Endothelial cell of umbilical vein (primary cell): ENCODE measurements around the gene KLLN. TPM values are rescaled to one million over a fixed set of nuclear protein-coding genes. Genes with fewer than 3 reads are reported as not detected.

Experiments used
- BruUV-seq: library from RNA; stranded (reverse); fragments of 400-500 nt; replicated peaks from 2 replicates; lab custom pipeline; 2021; lab: Mats Ljungman, UMichigan
- CTCF ChIA-PET: fragments of 300-600, 350-600 bp; sonication (Branson Sonifier 250); formaldehyde crosslinking; loops from one replicate; lab custom pipeline; 2021; ENCODE audit warnings: antibody characterized with exemption, inconsistent platforms; lab: Charles Lee
- POLR2A ChIA-PET: fragments of 300-600, 350-600 bp; sonication (Branson Sonifier 250); formaldehyde crosslinking; loops from one replicate; lab custom pipeline; 2021; ENCODE audit warnings: antibody characterized with exemption, inconsistent platforms; lab: Charles Lee
- DNase-seq: peaks from one replicate; pipeline ENCODE4 v3.0.0-alpha.2; 2011; ENCODE audit warnings: low read depth, low spot score
- FAIRE-seq: peaks from 2 replicates; lab custom pipeline; 2011; peaks lifted over from hg19 to GRCh38; lab: Jason Lieb, UNC
- H2AFZ ChIP-seq: 2 replicates; pipeline ENCODE4 v1.6.0; 2012; ENCODE audit warnings: low read depth, low read length, control low read depth, inconsistent platforms
- H3K27ac ChIP-seq: 2 replicates; pipeline ENCODE4 v1.5.1; 2011; ENCODE audit warnings: low read depth, mild to moderate bottlenecking, control low read depth, low read length, moderate library complexity; ENCODE audit not compliant: insufficient read depth
- H3K27me3 ChIP-seq, 2 experiments: 2 replicates each; pipeline versions ENCODE4 v1.6.0 to v1.6.1; 2011; ENCODE audit warnings: low read length in 2 of 2, mixed read lengths in 1 of 2; ENCODE audit not compliant: control insufficient read depth in 2 of 2, insufficient read depth in 2 of 2
- H3K36me3 ChIP-seq, 2 experiments: 2 replicates in 1 of 2; 3 replicates in 1 of 2; pipeline ENCODE4 v1.5.1; 2011; ENCODE audit warnings: low read length in 2 of 2, mild to moderate bottlenecking in 1 of 2, moderate library complexity in 1 of 2; ENCODE audit not compliant: control insufficient read depth in 2 of 2, insufficient read depth in 2 of 2; ENCODE audit errors: extremely low read depth in 1 of 2
- H3K4me1 ChIP-seq: 3 replicates; pipeline ENCODE4 v1.5.1; 2011; ENCODE audit warnings: mild to moderate bottlenecking, low read length; ENCODE audit not compliant: control insufficient read depth, insufficient read depth; ENCODE audit errors: extremely low read depth
- H3K4me2 ChIP-seq: 2 replicates; pipeline ENCODE4 v1.6.1; 2011; ENCODE audit warnings: low read length, control low read depth, mixed read lengths; ENCODE audit not compliant: insufficient read depth
- H3K4me3 ChIP-seq, 3 experiments: fragments of 200-600 bp in 1 of 3; sonication (generic), shearing (Covaris generic) in 1 of 3; replicated peaks in 1 of 3; 2 replicates each; pipeline ENCODE4 v1.5.1; 2011 to 2016; ENCODE audit warnings: control low read depth in 3 of 3, low read length in 3 of 3, mild to moderate bottlenecking in 2 of 3, inconsistent platforms in 1 of 3, low read depth in 1 of 3, moderate library complexity in 1 of 3; ENCODE audit not compliant: insufficient read depth in 1 of 3
- H3K79me2 ChIP-seq: 2 replicates; pipeline ENCODE4 v1.6.0; 2012; ENCODE audit warnings: low read length, inconsistent platforms; ENCODE audit not compliant: control insufficient read depth, insufficient read depth
- H3K9ac ChIP-seq: replicated peaks from 2 replicates; pipeline ENCODE3; 2011; ENCODE audit warnings: low read length, control low read depth; ENCODE audit not compliant: insufficient read depth; ENCODE audit errors: extremely low read depth
- H3K9me1 ChIP-seq: replicated peaks from 3 replicates; pipeline ENCODE4 v1.6.0; 2011; ENCODE audit warnings: mild to moderate bottlenecking, low read length; ENCODE audit not compliant: control insufficient read depth, insufficient read depth; ENCODE audit errors: extremely low read depth
- H3K9me3 ChIP-seq: replicated peaks from 2 replicates; pipeline ENCODE4 v1.5.1; 2012; ENCODE audit warnings: low read length, inconsistent platforms; ENCODE audit not compliant: control insufficient read depth, insufficient read depth
- H4K20me1 ChIP-seq: replicated peaks from 2 replicates; pipeline ENCODE3; 2011; ENCODE audit warnings: mild to moderate bottlenecking, low read length; ENCODE audit not compliant: control insufficient read depth, insufficient read depth; ENCODE audit errors: extremely low read depth
- CTCF ChIP-seq, 2 donors: IDR thresholded peaks; 1 replicate in 1 of 2; 2 replicates in 1 of 2; pipeline ENCODE4 v1.5.1; 2011; ENCODE audit warnings: low read length in 2 of 2, mild to moderate bottlenecking in 2 of 2, moderate library complexity in 2 of 2, control low read depth in 1 of 2, inconsistent platforms in 1 of 2, low read depth in 1 of 2; ENCODE audit not compliant: insufficient read depth in 1 of 2; ENCODE audit errors: extremely low read depth in 1 of 2
- FOS ChIP-seq: IDR thresholded peaks from 2 replicates; pipeline ENCODE4 v1.6.1; 2011; ENCODE audit warnings: mild to moderate bottlenecking, low read length, moderate library complexity, borderline replicate concordance; ENCODE audit not compliant: insufficient read depth
- JUN ChIP-seq: IDR thresholded peaks from 2 replicates; pipeline ENCODE4 v1.6.1; 2011; ENCODE audit warnings: borderline replicate concordance, low read depth; ENCODE audit not compliant: insufficient read length, insufficient read depth
- MAX ChIP-seq: IDR thresholded peaks from 2 replicates; pipeline ENCODE4 v1.6.1; 2011; ENCODE audit not compliant: insufficient read depth, insufficient read length
- POLR2AphosphoS5 ChIP-seq: IDR thresholded peaks from 2 replicates; pipeline ENCODE4 v1.6.1; 2012; ENCODE audit warnings: low read depth, mild to moderate bottlenecking, control low read depth, low read length, moderate library complexity; ENCODE audit not compliant: insufficient read depth
- dilution Hi-C: fragments of 300-500 bp; cut with MboI; formaldehyde crosslinking; loops from one replicate; pipeline ENCODE4 v1.15.0; 2019; ENCODE audit warnings: low sequenced_read_pairs; ENCODE audit not compliant: extremely low pct_ligation_motif_present
- intact Hi-C: fragments of 100-400 bp; cut with micrococcal nuclease; formaldehyde crosslinking; loops from one replicate; pipeline ENCODE4 v1.10.0; 2022
- polyA plus RNA-seq, 4 experiments: library from polyadenylated mRNA; depleted of rRNA in 3 of 4; stranded (reverse) in 3 of 4; unstranded in 1 of 4; fragments of >200 nt; gene quantifications; 2 replicates each; pipeline versions ENCODE4 v1.2.1 to v1.2.3, GENCODE V29; 2011 to 2012; ENCODE audit warnings: missing spikeins in 1 of 4
- total RNA-seq: library from RNA; stranded (reverse); gene quantifications from 2 replicates; pipeline ENCODE4 v1.2.3, GENCODE V29; 2021

Gene KLLN
- total and polyA plus RNA-seq, 2 donors (not counting 3 experiments of a cell fraction or from before 2014, with no cell fraction given), result 0.14 to 0.31 TPM

- H4K20me1 ChIP-seq, result peaks cover 7% of the 10 kb centered on the region
- no peak for FAIRE-seq
- peaks cover 67% of the 10 kb centered on the region for H3K79me2 ChIP-seq
Measured at GRCh38 chr10:87886635-87887034, 23.3 kb upstream of the KLLN start.

More at GRCh38 chr10:87886635-87887034, 23.3 kb upstream of the KLLN start:
- H3K4me1 ChIP-seq, result no peaks in the 10 kb centered on the region
- no peak overlapping the region for H3K9ac ChIP-seq
- dilution Hi-C loops (no loop called here), intact Hi-C loops (no loop called here)
- BruUV-seq, result no TSS peak
- H3K9me1 ChIP-seq, result no peaks in the 10 kb centered on the region
- H2AFZ ChIP-seq, result no peak overlapping the region
- peaks cover 0 to 3% of the 10 kb centered on the region in 2 experiments for H3K36me3 ChIP-seq
- ChIA-PET POLR2A (no interaction called here), CTCF (interaction anchor here (1.0 kb wide), 1 partner anchor 9 kb away, joined by 3 read pairs; no protein-coding TSS in a partner anchor)
- no peaks in the 10 kb centered on the region for H3K9me3 ChIP-seq
- no peak for TF ChIP-seq CTCF (IDR thresholded peaks at IDR 0.05; ENCODE audit: extremely low read depth in 1 of 2, insufficient read depth in 1 of 2, low read depth in 1 of 2, low read length in 2 of 2)
- TF ChIP-seq FOS, result no peak
- no peak for TF ChIP-seq MAX
- no peak for TF ChIP-seq JUN
- no peak for TF ChIP-seq POLR2AphosphoS5
- H3K4me2 ChIP-seq, result no peak overlapping the region
- H3K27me3 ChIP-seq, result no peaks in the 10 kb centered on the region
- no peak overlapping the region for H3K27ac ChIP-seq
- H3K4me3 ChIP-seq, result no peak overlapping the region
- DNase-seq, result no peak
